ENCODE measurements around the gene PLSCR2. TPM values are rescaled to one million over a fixed set of nuclear protein-coding genes. Genes with fewer than 3 reads are reported as not detected.

Gene PLSCR2
- total and polyA plus RNA-seq, 2 of the 8 experiments (the other 6 are each of a cell fraction or from before 2014, with no cell fraction given): not detected

GRCh38 chr3:146472611-146473010, 3.2 kb upstream of the PLSCR2 start (continued):
- TF ChIP-seq CHD7 (IDR thresholded peaks at IDR 0.05; ENCODE audit: insufficient replicate concordance, low read length): no peak
- TF ChIP-seq SP1 (IDR thresholded peaks at IDR 0.05; ENCODE audit: low read depth, low read length): no peak
- TF ChIP-seq SUZ12 (IDR thresholded peaks at IDR 0.05; ENCODE audit: low read length): no peak
- no peak for TF ChIP-seq JUN (IDR thresholded peaks at IDR 0.05; ENCODE audit: low read depth, low read length)
- TF ChIP-seq POU5F1 (IDR thresholded peaks at IDR 0.05; ENCODE audit: low read depth, low read length): no peak
- no peak for TF ChIP-seq CHD1 (IDR thresholded peaks at IDR 0.05; ENCODE audit: low read depth, low read length)
